Esophagus muscularis mucosa (tissue), 4 donors: ENCODE measurements around the gene MAGEA3. TPM values are rescaled to one million over a fixed set of nuclear protein-coding genes. Genes with fewer than 3 reads are reported as not detected.
"Not testable (repeated sequence)": the region's sequence is repeated elsewhere in the genome, so short reads cannot be mapped to it uniquely, and the experiment has no call there.

Source experiments
- DNase-seq: peaks from one replicate; pipeline ENCODE4 v3.0.0-alpha.2; 2017; ENCODE audit errors: extremely low spot score
- H3K27ac ChIP-seq, 4 donors: fragments of 200-600 bp; sonication (generic); replicated peaks in 1 of 4; 1 replicate in 3 of 4; 2 replicates in 1 of 4; pipeline ENCODE4 v1.5.1; 2016 to 2019; ENCODE audit warnings: mild to moderate bottlenecking in 1 of 4
- H3K27me3 ChIP-seq, 4 donors: fragments of 200-600 bp; sonication (generic); one replicate each; pipeline versions ENCODE4 v1.5.1 to v1.6.0; 2016 to 2019
- H3K36me3 ChIP-seq, 4 donors: fragments of 200-600 bp; sonication (generic); one replicate each; pipeline ENCODE4 v1.5.1; 2016 to 2019
- H3K4me1 ChIP-seq, 4 donors: fragments of 200-600 bp; sonication (generic); one replicate each; pipeline ENCODE4 v1.5.1; 2016 to 2019
- H3K4me3 ChIP-seq, 4 donors: fragments of 200-600 bp; sonication (generic); 1 replicate in 2 of 4; 2 replicates in 2 of 4; pipeline ENCODE4 v1.5.1; 2016 to 2019; ENCODE audit warnings: mild to moderate bottlenecking in 4 of 4, moderate library complexity in 1 of 4
- H3K9me3 ChIP-seq, 4 donors: fragments of 200-600 bp; sonication (generic); 1 replicate in 3 of 4; 2 replicates in 1 of 4; pipeline ENCODE4 v1.5.1; 2016 to 2019
- EP300 ChIP-seq: sonication (generic); formaldehyde crosslinking; IDR thresholded peaks from one replicate; pipeline ENCODE4 v1.6.1; 2017; ENCODE audit warnings: antibody characterized with exemption
- POLR2A ChIP-seq: fragments of 450-650 bp; IDR thresholded peaks from one replicate; pipeline ENCODE4 v1.6.1; 2017; ENCODE audit warnings: antibody characterized with exemption, moderate library complexity, mild to moderate bottlenecking, low read depth
- POLR2AphosphoS5 ChIP-seq, 2 donors: sonication (generic); formaldehyde crosslinking; IDR thresholded peaks; one replicate each; pipeline ENCODE4 v1.6.1; 2017; ENCODE audit warnings: antibody characterized with exemption in 2 of 2
- WGBS: methylation state at CpG from one replicate; pipeline ENCODE4 v1.1.5; 2018; 5-methylcytosine and 5-hydroxymethylcytosine counted together
- intact Hi-C: fragments of 100-400 bp; cut with DNase I; formaldehyde crosslinking; loops from one replicate; pipeline ENCODE4 v1.15.1; 2023
- total RNA-seq, 4 donors: library from RNA; depleted of rRNA; stranded (reverse); fragments of >200 nt; gene quantifications; one replicate each; pipeline versions ENCODE4 v1.1.0 to v1.2.1, GENCODE V29; 2016
- TF ChIP-seq, protein P1 (sequence below), 3 experiments: fragments of 200-600 bp in 2 of 3; fragments of 450-650 bp in 1 of 3; sonication (generic) in 2 of 3; IDR thresholded peaks; one replicate each; pipeline ENCODE4 v1.5.1; 2017 to 2019; ENCODE audit warnings: antibody characterized with exemption in 3 of 3, mild to moderate bottlenecking in 2 of 3, moderate library complexity in 1 of 3

MAGEA3 gene
- total RNA-seq, 4 donors from 2014 or later = not detected

DNA sequence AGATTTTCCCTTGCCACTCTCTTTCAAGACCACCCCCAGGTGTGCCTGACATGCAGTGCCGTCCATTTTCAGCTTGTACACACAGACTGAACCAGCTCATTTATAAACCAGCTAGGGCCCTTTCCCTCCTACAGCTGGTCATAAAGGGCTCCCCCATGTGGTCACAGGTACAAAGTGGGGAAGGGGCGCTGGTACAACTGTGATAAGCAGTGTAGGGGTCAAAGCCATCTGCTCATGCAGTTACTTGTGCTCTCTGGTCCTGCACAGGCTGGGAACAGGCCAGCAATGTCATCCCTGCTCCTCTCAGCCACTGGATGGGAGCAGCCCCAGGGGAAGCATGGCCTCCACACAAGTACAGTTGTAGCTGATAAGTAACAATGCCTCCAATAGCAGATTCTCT lies 40.3 kb upstream of the MAGEA3 start:
- no peak overlapping the region for H3K4me3 ChIP-seq
- no peaks in the 10 kb centered on the region for H3K36me3 ChIP-seq
- DNase-seq = peak; percentile 21
- no peak for TF ChIP-seq POLR2AphosphoS5 (IDR thresholded peaks at IDR 0.05)
- no peak overlapping the region for H3K27ac ChIP-seq
- no peaks in the 10 kb centered on the region for H3K27me3 ChIP-seq
- intact Hi-C loops = no loop called here
- 48% methylated on average over 2 of the region's 2 CpGs for WGBS
- no peaks in the 10 kb centered on the region for H3K4me1 ChIP-seq
- H3K9me3 ChIP-seq = no peaks in the 10 kb centered on the region

DNA sequence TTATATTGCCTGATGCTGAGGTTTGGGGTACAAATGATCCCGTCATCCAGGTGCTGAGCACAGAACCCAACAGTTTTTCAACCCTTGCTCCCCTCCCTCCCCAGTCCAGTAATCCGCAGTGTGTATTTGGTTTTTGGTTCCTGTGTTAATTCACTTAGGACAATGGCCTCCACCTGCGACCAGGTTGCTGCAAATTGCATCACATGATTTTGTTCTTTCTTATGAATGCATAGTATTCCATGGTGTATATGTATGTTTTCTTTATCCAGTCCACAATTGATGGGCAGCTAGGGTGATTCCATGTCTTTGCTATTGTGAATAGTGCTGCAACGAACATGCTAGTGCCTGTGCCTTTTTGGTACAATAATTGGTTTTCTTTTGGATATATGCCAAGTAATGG lies 35.5 kb upstream of the MAGEA3 start:
- Histone ChIP-seq H3K27ac (no peak overlapping the region), H3K4me3 (no peak overlapping the region), H3K27me3 (no peaks in the 10 kb centered on the region), H3K36me3 (no peaks in the 10 kb centered on the region), H3K9me3 (peaks cover 0 to 25% (median 3%) of the 10 kb centered on the region in 4 donors), H3K4me1 (no peaks in the 10 kb centered on the region)
- intact Hi-C loops = no loop called here
- 55% methylated on average over 3 of the region's 4 CpGs for whole genome bisulfite sequencing
- TF ChIP-seq EP300 (no peak), POLR2AphosphoS5 (IDR thresholded peaks at IDR 0.05) (no peak)
- TF ChIP-seq, protein P1, sequence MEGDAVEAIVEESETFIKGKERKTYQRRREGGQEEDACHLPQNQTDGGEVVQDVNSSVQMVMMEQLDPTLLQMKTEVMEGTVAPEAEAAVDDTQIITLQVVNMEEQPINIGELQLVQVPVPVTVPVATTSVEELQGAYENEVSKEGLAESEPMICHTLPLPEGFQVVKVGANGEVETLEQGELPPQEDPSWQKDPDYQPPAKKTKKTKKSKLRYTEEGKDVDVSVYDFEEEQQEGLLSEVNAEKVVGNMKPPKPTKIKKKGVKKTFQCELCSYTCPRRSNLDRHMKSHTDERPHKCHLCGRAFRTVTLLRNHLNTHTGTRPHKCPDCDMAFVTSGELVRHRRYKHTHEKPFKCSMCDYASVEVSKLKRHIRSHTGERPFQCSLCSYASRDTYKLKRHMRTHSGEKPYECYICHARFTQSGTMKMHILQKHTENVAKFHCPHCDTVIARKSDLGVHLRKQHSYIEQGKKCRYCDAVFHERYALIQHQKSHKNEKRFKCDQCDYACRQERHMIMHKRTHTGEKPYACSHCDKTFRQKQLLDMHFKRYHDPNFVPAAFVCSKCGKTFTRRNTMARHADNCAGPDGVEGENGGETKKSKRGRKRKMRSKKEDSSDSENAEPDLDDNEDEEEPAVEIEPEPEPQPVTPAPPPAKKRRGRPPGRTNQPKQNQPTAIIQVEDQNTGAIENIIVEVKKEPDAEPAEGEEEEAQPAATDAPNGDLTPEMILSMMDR (IDR thresholded peaks at IDR 0.05) = no peak
- DNase-seq = peak; percentile 24

- TF ChIP-seq POLR2A (no peak), EP300 (no peak), POLR2AphosphoS5 (IDR thresholded peaks at IDR 0.05) (no peak)
- TF ChIP-seq, protein P1 (IDR thresholded peaks at IDR 0.05) = no peak
- intact Hi-C loops = no loop called here
- WGBS = 84% methylated on average over 2 of the region's 2 CpGs
- no peak for DNase-seq
- H3K4me3 ChIP-seq = no peak overlapping the region
- H3K27me3 ChIP-seq = no peaks in the 10 kb centered on the region
- H3K27ac ChIP-seq = no peak overlapping the region
- H3K9me3 ChIP-seq = peaks cover 0 to 6% (median 0%) of the 10 kb centered on the region in 4 donors
- no peaks in the 10 kb centered on the region for H3K36me3 ChIP-seq
- no peaks in the 10 kb centered on the region for H3K4me1 ChIP-seq
These were observed 24.5 kb upstream of the MAGEA3 start for GRCh38 chrX:152674135-152674534.

- H3K27ac ChIP-seq, H3K9me3 ChIP-seq, H3K4me3 ChIP-seq, H3K4me1 ChIP-seq, H3K36me3 ChIP-seq, DNase-seq, H3K27me3 ChIP-seq, intact Hi-C loops: not testable (repeated sequence)
- 82% methylated on average over 3 of the region's 3 CpGs for WGBS
These were observed 23.9 kb upstream of the MAGEA3 start for GRCh38 chrX:152674652-152675051.

GRCh38 chrX:152681012-152681411 lies 17.6 kb upstream of the MAGEA3 start:
- H3K4me3 ChIP-seq, DNase-seq, H3K27me3 ChIP-seq, H3K36me3 ChIP-seq, H3K4me1 ChIP-seq, H3K27ac ChIP-seq, H3K9me3 ChIP-seq, intact Hi-C loops: not testable (repeated sequence)
- WGBS = no CpG with 5 or more reads among the region's 3 CpGs

- H3K36me3 ChIP-seq, H3K4me1 ChIP-seq, H3K27me3 ChIP-seq, H3K9me3 ChIP-seq, H3K4me3 ChIP-seq, intact Hi-C loops, H3K27ac ChIP-seq, DNase-seq: not testable (repeated sequence)
- no CpG with 5 or more reads among the region's 5 CpGs for WGBS
These were observed 1.8 kb downstream of the MAGEA3 start for GRCh38 chrX:152700390-152700789.

DNA sequence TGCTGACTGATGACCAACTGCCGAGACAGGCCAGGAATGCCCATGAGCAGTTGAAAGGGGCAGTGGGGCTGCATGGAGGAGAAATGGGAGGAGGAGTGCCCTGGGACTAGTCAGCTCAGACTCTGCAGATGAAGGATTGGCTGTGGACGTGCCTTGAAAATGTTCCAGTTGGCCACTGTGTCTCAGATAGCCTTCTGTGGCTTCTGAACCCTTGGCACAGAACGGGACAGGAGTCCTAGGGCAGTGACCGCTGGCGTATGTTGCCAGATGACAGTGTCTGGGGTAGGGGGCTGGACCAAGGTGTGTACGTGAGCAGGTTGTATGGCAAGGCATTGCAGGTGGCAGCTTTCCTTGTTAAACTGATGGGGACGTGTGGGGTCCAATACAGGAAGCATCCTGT lies 7.9 kb downstream of the MAGEA3 start:
- H3K4me1 ChIP-seq, DNase-seq, H3K9me3 ChIP-seq, H3K4me3 ChIP-seq, H3K27me3 ChIP-seq, H3K36me3 ChIP-seq, H3K27ac ChIP-seq, intact Hi-C loops: not testable (repeated sequence)
- 84% methylated on average over 3 of the region's 7 CpGs for WGBS

DNA sequence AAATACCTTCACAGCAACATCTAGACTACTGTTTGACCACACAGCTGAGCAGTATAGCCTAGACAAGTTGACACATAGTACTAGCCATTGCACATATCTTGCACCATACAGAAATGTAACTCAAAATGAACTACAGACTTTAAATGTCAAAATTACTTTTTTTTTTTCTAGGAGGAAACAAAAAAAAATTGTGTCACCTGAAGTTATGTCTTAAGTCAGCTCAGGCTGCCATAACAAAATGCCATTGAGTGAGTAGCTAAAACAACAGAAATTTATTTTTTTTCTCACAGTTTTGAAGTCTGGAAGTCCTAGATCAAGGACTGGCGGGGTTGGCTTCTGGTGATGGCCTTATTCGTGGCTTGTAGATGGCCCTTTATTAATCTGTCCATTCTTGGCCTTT lies 10.6 kb downstream of the MAGEA3 start, which contains the start of gene CSAG2:
Gene CSAG2 (minus strand): TSS at position 101 of the 400 bp plus-strand sequence. CDS start 161 bp downstream, outside the sequence.
- H3K36me3 ChIP-seq, H3K4me3 ChIP-seq, H3K27me3 ChIP-seq, H3K9me3 ChIP-seq, H3K4me1 ChIP-seq, intact Hi-C loops, H3K27ac ChIP-seq, DNase-seq: not testable (repeated sequence)
- WGBS = no CpG with 5 or more reads among the region's 2 CpGs

DNA sequence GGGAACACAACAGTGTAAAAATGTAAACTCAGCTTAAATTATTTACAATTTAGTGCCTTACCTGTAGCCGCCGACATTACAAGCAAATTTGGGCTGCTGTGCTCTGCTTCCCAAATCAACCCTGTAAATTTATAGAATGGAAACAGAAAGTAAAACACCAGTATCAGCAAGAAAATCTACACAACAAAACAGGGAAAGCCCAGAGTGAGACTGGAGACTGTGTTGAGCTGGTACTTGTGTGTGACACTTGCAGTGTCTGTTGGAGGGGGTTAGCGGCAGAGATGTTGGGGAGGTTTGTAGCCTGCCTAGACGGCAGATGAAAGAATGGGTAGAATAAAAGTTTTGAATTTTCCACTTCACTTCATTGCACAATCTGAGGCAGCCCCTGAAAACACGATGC lies 14.6 kb downstream of the MAGEA3 start:
- intact Hi-C loops, H3K27me3 ChIP-seq, H3K4me3 ChIP-seq, H3K9me3 ChIP-seq, H3K27ac ChIP-seq, DNase-seq, H3K4me1 ChIP-seq, H3K36me3 ChIP-seq: not testable (repeated sequence)
- no CpG with 5 or more reads among the region's 5 CpGs for WGBS

GRCh38 chrX:152713815-152714787 lies 15.5 kb downstream of the MAGEA3 start, which contains the start of gene MAGEA2B:
Gene MAGEA2B (plus strand): TSS chrX:152714628. CDS start chrX:152717107, 2,479 bp downstream.
- H3K9me3 ChIP-seq, H3K36me3 ChIP-seq, intact Hi-C loops, H3K27ac ChIP-seq, H3K4me1 ChIP-seq, H3K27me3 ChIP-seq, H3K4me3 ChIP-seq, DNase-seq: not testable (repeated sequence)
- WGBS = no CpG with 5 or more reads among the region's 35 CpGs
